CD4-positive, CD25-positive, alpha-beta regulatory T cell (primary cell): Measurements from ENCODE around the gene MYOF. TPM values are rescaled to one million over a fixed set of nuclear protein-coding genes. Genes with fewer than 3 reads are reported as not detected.

ENCODE experiments used
- ATAC-seq, 2 donors: fragments of 150-1000 bp; cut with Tn5 transposase; one replicate each; pipeline ENCODE4 v1.10.0; 2021; ENCODE audit warnings: low read depth in 2 of 2, moderate number of reproducible peaks in 2 of 2, moderate library complexity in 1 of 2
- DNase-seq, 3 donors: peaks; one replicate each; pipeline versions ENCODE4 v3.0.0 to v3.0.0-alpha.2; 2012 to 2022; ENCODE audit warnings: mixed read lengths in 1 of 3
- H3K27ac ChIP-seq: one replicate; pipeline ENCODE4 v1.7.0; 2013; ENCODE audit warnings: mild to moderate bottlenecking, low read length; ENCODE audit not compliant: insufficient read depth, poor library complexity, severe bottlenecking
- H3K27me3 ChIP-seq: one replicate; pipeline ENCODE4 v1.7.0; 2013; ENCODE audit warnings: low read length; ENCODE audit not compliant: control insufficient read depth, insufficient read depth
- H3K36me3 ChIP-seq: one replicate; pipeline ENCODE4 v1.7.0; 2013; ENCODE audit warnings: mild to moderate bottlenecking, low read length, moderate library complexity; ENCODE audit not compliant: control insufficient read depth, insufficient read depth
- H3K4me1 ChIP-seq: 2 replicates; pipeline ENCODE4 v1.7.0; 2013; ENCODE audit warnings: mild to moderate bottlenecking, low read length; ENCODE audit not compliant: insufficient read depth, control insufficient read depth, poor library complexity, severe bottlenecking
- H3K4me3 ChIP-seq: one replicate; pipeline ENCODE4 v1.7.0; 2013; ENCODE audit warnings: low read depth, mild to moderate bottlenecking, low read length, moderate library complexity
- H3K9me3 ChIP-seq, 2 experiments: 1 replicate in 1 of 2; 2 replicates in 1 of 2; pipeline ENCODE4 v1.7.0; 2013; ENCODE audit warnings: low read length in 2 of 2, mild to moderate bottlenecking in 1 of 2, moderate library complexity in 1 of 2; ENCODE audit not compliant: control insufficient read depth in 2 of 2
- H3K27ac Mint-ChIP-seq, 3 donors: one replicate each; pipeline ENCODE4 v1.8.0; 2020 to 2022; ENCODE audit warnings: mild to moderate bottlenecking in 3 of 3, mixed read lengths in 3 of 3, moderate library complexity in 2 of 3
- H3K27me3 Mint-ChIP-seq: one replicate; pipeline ENCODE4 v1.8.0; 2022; ENCODE audit warnings: mild to moderate bottlenecking, mixed read lengths
- H3K36me3 Mint-ChIP-seq: one replicate; pipeline ENCODE4 v1.8.0; 2020; ENCODE audit warnings: mixed read lengths
- H3K4me1 Mint-ChIP-seq, 4 donors: one replicate each; pipeline ENCODE4 v1.8.0; 2020 to 2022; ENCODE audit warnings: mixed read lengths in 4 of 4, mild to moderate bottlenecking in 1 of 4
- H3K4me3 Mint-ChIP-seq, 4 donors: one replicate each; pipeline ENCODE4 v1.8.0; 2020 to 2022; ENCODE audit warnings: mild to moderate bottlenecking in 4 of 4, mixed read lengths in 4 of 4, moderate library complexity in 3 of 4
- H3K9me3 Mint-ChIP-seq, 7 donors: one replicate each; pipeline ENCODE4 v1.8.0; 2020 to 2022; ENCODE audit warnings: mixed read lengths in 7 of 7, mild to moderate bottlenecking in 3 of 7, moderate library complexity in 2 of 7
- polyA plus RNA-seq, 4 donors: library from polyadenylated mRNA; unstranded; fragments of 300-500 nt; fragmentation: Illumina TruSeq; gene quantifications; one replicate each; pipeline ENCODE4 v1.2.3, GENCODE V29; 2021
- total RNA-seq: library from RNA; stranded (reverse); gene quantifications from one replicate; pipeline ENCODE4 v1.2.3, GENCODE V29; 2022

Gene MYOF
- total and polyA plus RNA-seq, 5 donors from 2014 or later = 0.23 to 1.0 (median 0.54) TPM

- no peaks in the 10 kb centered on the region for H3K36me3 Mint-ChIP-seq
- no peak overlapping the region for H3K4me3 Mint-ChIP-seq
Measured at GRCh38 chr10:93512565-93512964, 30.4 kb upstream of the MYOF start.

GRCh38 chr10:93509816-93510215 is 27.7 kb upstream of the MYOF start:
- H3K4me1 Mint-ChIP-seq = peaks cover 1 to 36% (median 24%) of the 10 kb centered on the region in 4 donors
- Histone ChIP-seq H3K9me3 (no peaks in the 10 kb centered on the region), H3K36me3 (no peaks in the 10 kb centered on the region), H3K4me1 (peaks cover 19% of the 10 kb centered on the region), H3K4me3 (peak overlapping the region; percentile 77), H3K27me3 (no peaks in the 10 kb centered on the region), H3K27ac (peak overlapping the region; percentile 56)
- no peaks in the 10 kb centered on the region for H3K36me3 Mint-ChIP-seq
- ATAC-seq (peak in 1 of 2 donors; percentile 33), DNase-seq (peak in 1 of 3 donors; percentile 51)
- H3K27me3 Mint-ChIP-seq = no peaks in the 10 kb centered on the region
- H3K4me3 Mint-ChIP-seq = peak overlapping the region in 3 of 4 donors; percentile 6 to 49 (median 16)
- no peaks in the 10 kb centered on the region for H3K9me3 Mint-ChIP-seq
- peak overlapping the region; percentile 2 to 78 (median 15) for H3K27ac Mint-ChIP-seq

More at GRCh38 chr10:93512565-93512964, 30.4 kb upstream of the MYOF start:
- Histone ChIP-seq H3K27ac (no peak overlapping the region), H3K9me3 (no peaks in the 10 kb centered on the region), H3K4me3 (no peak overlapping the region), H3K36me3 (no peaks in the 10 kb centered on the region), H3K4me1 (peaks cover 19% of the 10 kb centered on the region), H3K27me3 (no peaks in the 10 kb centered on the region)
- Mint-ChIP-seq H3K4me1 (peaks cover 1 to 43% (median 26%) of the 10 kb centered on the region in 4 donors), H3K27me3 (no peaks in the 10 kb centered on the region), H3K27ac (no peak overlapping the region), H3K9me3 (peaks cover 0 to 1% (median 0%) of the 10 kb centered on the region in 7 donors)
- DNase-seq (no peak), ATAC-seq (no peak)

GRCh38 chr10:93505075-93505474 is 22.9 kb upstream of the MYOF start:
- Mint-ChIP-seq H3K36me3 (no peaks in the 10 kb centered on the region), H3K4me1 (peaks cover 11 to 54% (median 33%) of the 10 kb centered on the region in 4 donors), H3K27ac (peak overlapping the region; percentile 23 to 90 (median 33)), H3K4me3 (peak overlapping the region in 1 of 4 donors; percentile 5), H3K9me3 (no peaks in the 10 kb centered on the region), H3K27me3 (no peaks in the 10 kb centered on the region)
- Histone ChIP-seq H3K9me3 (no peaks in the 10 kb centered on the region), H3K4me3 (no peak overlapping the region), H3K27me3 (no peaks in the 10 kb centered on the region), H3K4me1 (peaks cover 34% of the 10 kb centered on the region), H3K36me3 (no peaks in the 10 kb centered on the region), H3K27ac (peak overlapping the region; percentile 23)
- ATAC-seq (no peak), DNase-seq (no peak)

- Histone ChIP-seq H3K4me1 (peaks cover 33% of the 10 kb centered on the region), H3K9me3 (no peaks in the 10 kb centered on the region), H3K4me3 (peak overlapping the region; percentile 88), H3K27ac (peak overlapping the region; percentile 78), H3K36me3 (no peaks in the 10 kb centered on the region), H3K27me3 (no peaks in the 10 kb centered on the region)
- Mint-ChIP-seq H3K4me3 (peak overlapping the region; percentile 68 to 86 (median 80)), H3K27ac (peak overlapping the region; percentile 70 to 94 (median 92)), H3K4me1 (peaks cover 18 to 55% (median 33%) of the 10 kb centered on the region in 4 donors), H3K27me3 (no peaks in the 10 kb centered on the region), H3K36me3 (no peaks in the 10 kb centered on the region), H3K9me3 (peaks cover 0 to 1% (median 0%) of the 10 kb centered on the region in 7 donors)
- ATAC-seq (peak; percentile 55 to 61), DNase-seq (peak in 2 of 3 donors; percentile 36 to 64)
Measured at GRCh38 chr10:93503075-93503474, 20.9 kb upstream of the MYOF start.

GRCh38 chr10:93501650-93502049 is 19.5 kb upstream of the MYOF start:
- peak overlapping the region in 2 of 3 donors; percentile 6 to 68 for H3K27ac Mint-ChIP-seq
- H3K27me3 Mint-ChIP-seq = no peaks in the 10 kb centered on the region
- Histone ChIP-seq H3K9me3 (no peaks in the 10 kb centered on the region), H3K27me3 (no peaks in the 10 kb centered on the region), H3K4me3 (peak overlapping the region; percentile 88), H3K27ac (peak overlapping the region; percentile 78), H3K36me3 (no peaks in the 10 kb centered on the region), H3K4me1 (peaks cover 33% of the 10 kb centered on the region)
- H3K36me3 Mint-ChIP-seq = no peaks in the 10 kb centered on the region
- H3K4me1 Mint-ChIP-seq = peaks cover 21 to 63% (median 35%) of the 10 kb centered on the region in 4 donors
- peaks cover 0 to 1% (median 0%) of the 10 kb centered on the region in 7 donors for H3K9me3 Mint-ChIP-seq
- peak overlapping the region in 1 of 4 donors; percentile 68 for H3K4me3 Mint-ChIP-seq
- DNase-seq (no peak), ATAC-seq (no peak)

GRCh38 chr10:93498166-93498565 is 16.0 kb upstream of the MYOF start:
- H3K36me3 Mint-ChIP-seq = no peaks in the 10 kb centered on the region
- Histone ChIP-seq H3K36me3 (no peaks in the 10 kb centered on the region), H3K9me3 (no peaks in the 10 kb centered on the region), H3K4me3 (peak overlapping the region; percentile 66), H3K27me3 (no peaks in the 10 kb centered on the region), H3K4me1 (peaks cover 27% of the 10 kb centered on the region), H3K27ac (peak overlapping the region; percentile 69)
- DNase-seq = peak in 1 of 3 donors; percentile 41
- peaks cover 13 to 57% (median 35%) of the 10 kb centered on the region in 4 donors for H3K4me1 Mint-ChIP-seq
- H3K4me3 Mint-ChIP-seq = peak overlapping the region; percentile 83 to 99 (median 96)
- no peak for ATAC-seq
- peaks cover 0 to 1% (median 0%) of the 10 kb centered on the region in 7 donors for H3K9me3 Mint-ChIP-seq
- peak overlapping the region; percentile 21 to 79 (median 66) for H3K27ac Mint-ChIP-seq
- H3K27me3 Mint-ChIP-seq = no peaks in the 10 kb centered on the region

- Mint-ChIP-seq H3K4me3 (peak within 1 kb of the TSS; percentile 93 to 99 (median 96)), H3K27me3 (no peaks in the 10 kb centered on the region), H3K4me1 (peaks cover 8 to 44% (median 25%) of the 10 kb centered on the region in 4 donors), H3K9me3 (peaks cover 0 to 1% (median 0%) of the 10 kb centered on the region in 7 donors), H3K27ac (peak within 1 kb of the TSS; percentile 76 to 93 (median 79)), H3K36me3 (no peaks in the 10 kb centered on the region)
- peak within 1 kb of the TSS; percentile 69 for H3K27ac ChIP-seq
- ATAC-seq = peak; percentile 99 to 100
- no peaks in the 10 kb centered on the region for H3K36me3 ChIP-seq
- H3K27me3 ChIP-seq = no peaks in the 10 kb centered on the region
- H3K9me3 ChIP-seq = no peaks in the 10 kb centered on the region
- peak within 1 kb of the TSS; percentile 94 for H3K4me3 ChIP-seq
- peaks cover 14% of the 10 kb centered on the region for H3K4me1 ChIP-seq
- peak; percentile 94 to 98 (median 95) for DNase-seq
Measured at GRCh38 chr10:93496322-93497041, 14.3 kb upstream of the MYOF start, which contains the start of gene CEP55. Gene CEP55 (plus strand): TSS chr10:93496612. CDS start chr10:93500052, 3,440 bp downstream.
